ENCODE data around the gene FBRSL1.

DNA sequence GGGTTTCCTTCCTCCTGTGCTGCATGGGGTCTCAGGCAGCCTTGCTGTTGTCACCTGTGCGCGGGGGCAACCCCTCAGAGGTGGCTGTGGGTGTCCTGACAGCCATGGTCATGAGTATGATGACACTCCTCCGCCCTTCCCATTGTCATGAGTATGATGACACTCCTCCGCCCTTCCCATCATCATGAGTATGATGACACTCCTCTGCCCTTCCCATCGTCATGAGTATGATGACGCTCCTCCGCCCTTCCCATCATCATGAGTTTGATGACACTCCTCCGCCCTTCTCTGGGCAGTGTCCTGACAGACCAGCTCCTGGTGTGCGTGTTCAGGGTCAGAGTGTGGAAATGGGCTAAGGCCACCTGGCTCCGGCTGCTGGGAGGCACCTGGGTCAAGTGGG is 40.0 kb downstream of the FBRSL1 start:
- no peak for TF ChIP-seq CTCF (conservative IDR thresholded peaks at IDR 0.05 in 1 of 2, IDR thresholded peaks at IDR 0.05 in 1 of 2; ENCODE audit: extremely low read depth in 1 of 2, insufficient read depth in 1 of 2, low read depth in 1 of 2, low read length in 2 of 2)
- no peak for TF ChIP-seq EZH2 (IDR thresholded peaks at IDR 0.05; ENCODE audit: borderline replicate concordance, low read length)

All from mammary epithelial cell (primary cell).